ENCODE data around the gene PNMA6F.
"Not testable (repeated sequence)": the region's sequence is repeated elsewhere in the genome, so short reads cannot be mapped to it uniquely, and the experiment has no call there.

The PNMA6F gene

GRCh38 chrX:153336121-153336894 lies 14.7 kb upstream of the PNMA6F start:
- no peak for DNase-seq (ENCODE audit: low read depth in 2 of 3, low spot score in 1 of 3)

DNA sequence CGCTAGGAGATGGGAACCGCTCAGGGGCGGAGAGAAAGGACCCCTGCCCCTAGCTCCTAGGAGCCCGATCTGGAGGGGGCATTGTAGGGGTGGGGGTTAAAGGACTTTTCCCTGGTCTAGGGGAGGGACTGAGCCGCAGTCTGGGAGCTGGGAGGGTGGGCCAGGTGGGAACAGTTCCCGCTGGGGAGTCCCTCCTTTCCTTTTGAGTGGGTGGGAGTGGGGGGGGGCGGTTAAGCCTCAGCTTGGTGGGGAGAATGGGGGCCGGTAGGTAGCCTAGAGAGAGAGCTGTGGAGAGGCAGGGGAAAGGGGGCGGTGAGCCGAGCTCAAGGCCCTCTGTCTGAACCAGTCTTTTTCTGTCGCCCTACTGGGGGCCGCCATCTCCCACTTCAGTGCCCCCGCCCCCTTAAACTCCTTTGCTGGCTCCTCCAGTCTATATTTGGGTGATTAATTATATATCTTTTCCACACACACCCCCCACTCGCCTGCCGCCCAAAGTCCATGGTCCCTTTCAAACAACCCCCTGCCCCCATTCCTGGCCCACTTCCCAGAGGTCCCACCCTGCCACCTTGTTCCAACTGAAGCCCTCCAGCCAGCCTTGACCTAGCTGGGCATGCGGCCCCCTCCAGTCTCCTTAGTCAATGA lies 13.2 kb upstream of the PNMA6F start:
- no peak for DNase-seq (ENCODE audit: low read depth in 2 of 3, low spot score in 1 of 3)

DNA sequence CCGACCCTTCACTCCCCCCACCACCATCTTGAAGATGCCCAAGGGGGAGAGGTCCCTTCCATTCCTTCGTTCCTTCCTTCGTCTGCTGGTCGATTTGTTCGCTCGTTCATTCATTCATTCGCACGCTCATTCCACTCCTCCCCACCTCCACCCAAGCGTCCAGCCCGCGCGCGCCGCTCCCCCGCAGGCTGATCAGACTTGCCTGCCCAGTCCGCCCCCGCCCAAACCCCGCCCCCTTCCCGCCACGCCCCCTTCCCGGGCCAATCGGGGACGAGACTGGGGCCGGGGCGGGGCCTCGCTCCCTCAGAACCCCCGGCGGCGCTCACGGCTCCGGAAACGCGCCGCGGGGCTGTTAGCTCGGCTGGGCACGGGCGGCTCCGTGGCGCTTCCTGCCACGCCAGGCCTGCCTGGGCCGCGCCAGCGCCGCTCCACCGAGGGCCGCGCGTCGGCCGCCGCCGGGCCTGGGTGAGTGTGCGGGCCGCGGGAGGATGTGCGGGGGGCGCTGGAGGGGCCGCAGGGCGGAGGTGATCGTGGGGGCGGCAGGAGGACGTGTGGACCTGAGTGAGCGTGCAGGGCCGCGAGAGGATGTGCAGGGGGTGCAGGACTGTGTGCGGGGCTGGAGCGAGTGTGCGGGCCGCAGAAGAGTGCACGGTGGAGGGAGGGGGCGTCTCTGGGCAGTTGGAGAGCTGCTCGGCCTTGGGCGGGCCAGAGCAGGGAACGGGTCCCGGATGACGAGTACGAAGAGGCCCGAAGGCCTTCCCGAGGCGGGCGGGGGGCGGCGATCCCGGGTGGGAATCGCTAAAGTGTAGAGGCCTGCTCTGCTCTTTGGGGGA lies 12.5 kb upstream of the PNMA6F start, which contains the start of gene ZNF275:
TSS of gene ZNF275 (plus strand) at position 333 of the 833 bp plus-strand sequence. CDS start 2,527 bp downstream, outside the sequence.
- peak; percentile 54 to 69 (median 56) for DNase-seq (ENCODE audit: low read depth in 2 of 3, low spot score in 1 of 3)

- DNase-seq (ENCODE audit: low read depth in 2 of 3, low spot score in 1 of 3) = no peak
Observed at GRCh38 chrX:153333266-153333665, 11.7 kb upstream of the PNMA6F start.

- no peak for DNase-seq (ENCODE audit: low read depth in 2 of 3, low spot score in 1 of 3)
Observed at GRCh38 chrX:153327561-153327960, 6.0 kb upstream of the PNMA6F start.

DNA sequence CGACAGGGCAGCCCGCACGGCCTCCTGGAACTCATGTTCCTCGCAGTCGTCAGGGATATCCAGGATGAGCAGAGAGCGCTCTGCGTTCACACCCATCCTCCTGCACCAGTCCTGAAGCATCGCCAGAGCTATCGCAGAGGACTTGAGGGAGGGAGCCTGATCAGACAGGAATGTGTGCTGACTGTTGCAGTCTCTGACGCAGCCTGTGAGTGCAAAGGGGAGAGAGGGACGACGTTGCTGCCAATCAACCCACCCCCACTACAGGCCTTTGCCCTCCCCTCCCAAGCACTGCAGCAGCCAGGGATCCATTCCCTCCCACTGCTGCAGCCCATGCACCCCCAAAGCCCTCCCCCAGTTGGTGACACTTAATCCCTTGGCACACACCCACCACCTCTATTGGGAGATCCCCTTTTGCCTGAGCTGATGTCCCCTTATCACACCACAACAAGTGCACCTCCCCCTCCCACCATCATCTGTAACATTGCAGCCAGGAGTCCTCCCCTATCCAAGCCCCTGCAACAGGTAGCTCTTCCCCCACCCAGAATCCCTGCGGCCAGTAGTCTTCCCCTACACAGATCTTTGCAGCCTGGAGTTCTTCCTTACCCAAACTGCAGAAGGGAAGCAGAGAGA lies 897 bp downstream of the PNMA6F start:
- DNase-seq (ENCODE audit: low read depth in 2 of 3, low spot score in 1 of 3) = no peak

DNA sequence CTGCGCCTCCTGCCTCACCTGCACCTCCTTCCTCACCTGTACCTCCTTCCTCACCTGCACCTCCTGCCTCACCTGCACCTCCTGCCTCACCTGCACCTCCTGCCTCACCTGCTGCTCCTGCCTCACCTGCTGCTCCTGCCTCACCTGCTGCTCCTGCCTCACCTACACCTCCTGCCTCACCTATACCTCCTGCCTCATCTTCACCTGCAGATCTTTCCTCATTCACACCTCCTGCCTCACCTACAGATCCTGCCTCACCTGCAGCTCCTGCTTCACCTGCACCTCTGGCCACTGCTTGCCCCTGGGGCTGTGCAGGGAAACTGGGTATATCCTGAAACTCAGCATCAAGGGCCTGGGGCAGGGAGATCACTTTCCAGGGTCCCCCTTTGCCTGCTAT lies 1.5 kb downstream of the PNMA6F start:
- not testable (repeated sequence) for DNase-seq (ENCODE audit: low read depth in 2 of 3, low spot score in 1 of 3)

- no peak for DNase-seq (ENCODE audit: low read depth in 2 of 3, low spot score in 1 of 3)
Observed at GRCh38 chrX:153319295-153320046, 2.1 kb downstream of the PNMA6F start.

DNA sequence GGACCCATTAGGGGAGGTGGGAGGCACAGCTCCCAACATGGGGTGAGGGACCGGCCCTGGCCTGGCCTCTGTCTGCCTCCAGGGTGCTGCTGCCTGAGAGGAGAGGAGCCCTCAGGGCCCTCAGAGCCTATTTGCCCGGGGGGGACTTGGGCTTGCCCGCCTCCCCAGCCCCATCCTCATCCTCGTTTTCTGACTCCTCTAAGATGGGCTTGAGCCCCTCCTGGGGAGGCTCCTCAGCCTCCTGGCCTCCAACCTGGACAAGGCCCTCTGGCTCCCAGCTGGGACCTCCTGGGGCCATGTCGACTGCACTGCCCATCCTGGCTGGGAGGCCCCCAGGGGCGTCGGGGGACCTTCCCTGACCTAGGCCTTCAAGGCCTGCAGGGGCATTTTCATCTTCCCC lies 2.8 kb downstream of the PNMA6F start:
- DNase-seq (ENCODE audit: low read depth in 2 of 3, low spot score in 1 of 3) = no peak

GRCh38 chrX:153317996-153318722 lies 3.4 kb downstream of the PNMA6F start:
- no peak for DNase-seq (ENCODE audit: low read depth in 2 of 3, low spot score in 1 of 3)

GRCh38 chrX:153317306-153317705 lies 4.3 kb downstream of the PNMA6F start:
- DNase-seq (ENCODE audit: low read depth in 2 of 3, low spot score in 1 of 3) = no peak

DNA sequence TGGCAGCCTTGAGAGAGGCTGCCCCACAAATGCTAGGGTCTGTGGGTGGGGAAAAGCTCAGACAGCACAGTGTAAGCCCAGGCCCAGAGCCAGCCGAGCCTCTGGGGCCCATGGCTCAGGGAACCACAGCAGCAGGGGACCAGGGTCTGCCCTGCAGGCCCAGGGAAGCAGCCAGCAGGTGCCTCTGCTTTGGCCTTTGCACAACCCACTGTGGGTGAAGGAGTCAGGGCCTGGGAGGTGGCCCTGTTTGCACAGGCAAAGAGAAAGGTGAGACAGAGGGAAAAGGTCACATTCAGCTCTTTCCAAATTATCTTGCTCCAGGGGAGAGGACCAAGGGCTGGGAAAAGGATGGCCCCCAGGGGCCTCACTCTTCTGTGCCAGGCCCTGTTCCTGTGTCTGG lies 8.7 kb downstream of the PNMA6F start:
- no peak for DNase-seq (ENCODE audit: low read depth in 2 of 3, low spot score in 1 of 3)

DNA sequence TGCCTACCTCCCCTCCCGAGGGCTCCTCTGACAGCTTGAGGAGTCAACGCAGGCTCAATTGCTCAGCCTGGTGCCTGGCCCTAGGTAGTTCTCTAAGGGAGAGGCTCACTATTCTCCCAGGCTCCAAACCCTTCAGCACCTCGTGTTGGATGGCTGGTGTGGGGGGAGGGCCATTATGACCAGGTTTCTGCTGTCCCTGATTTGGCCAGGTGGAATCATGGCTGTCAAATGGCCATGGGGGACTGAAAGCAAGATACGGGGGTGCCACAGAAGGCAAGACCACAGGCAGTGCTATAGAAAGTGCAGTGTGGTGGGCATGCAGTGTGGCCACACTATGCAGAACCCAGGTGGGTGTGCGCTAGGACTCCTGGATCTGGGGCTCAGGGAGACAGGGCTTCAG lies 9.5 kb downstream of the PNMA6F start:
- no peak for DNase-seq (ENCODE audit: low read depth in 2 of 3, low spot score in 1 of 3)

- DNase-seq (ENCODE audit: low read depth in 2 of 3, low spot score in 1 of 3) = no peak
Observed at GRCh38 chrX:153310901-153311300, 10.7 kb downstream of the PNMA6F start.

DNA sequence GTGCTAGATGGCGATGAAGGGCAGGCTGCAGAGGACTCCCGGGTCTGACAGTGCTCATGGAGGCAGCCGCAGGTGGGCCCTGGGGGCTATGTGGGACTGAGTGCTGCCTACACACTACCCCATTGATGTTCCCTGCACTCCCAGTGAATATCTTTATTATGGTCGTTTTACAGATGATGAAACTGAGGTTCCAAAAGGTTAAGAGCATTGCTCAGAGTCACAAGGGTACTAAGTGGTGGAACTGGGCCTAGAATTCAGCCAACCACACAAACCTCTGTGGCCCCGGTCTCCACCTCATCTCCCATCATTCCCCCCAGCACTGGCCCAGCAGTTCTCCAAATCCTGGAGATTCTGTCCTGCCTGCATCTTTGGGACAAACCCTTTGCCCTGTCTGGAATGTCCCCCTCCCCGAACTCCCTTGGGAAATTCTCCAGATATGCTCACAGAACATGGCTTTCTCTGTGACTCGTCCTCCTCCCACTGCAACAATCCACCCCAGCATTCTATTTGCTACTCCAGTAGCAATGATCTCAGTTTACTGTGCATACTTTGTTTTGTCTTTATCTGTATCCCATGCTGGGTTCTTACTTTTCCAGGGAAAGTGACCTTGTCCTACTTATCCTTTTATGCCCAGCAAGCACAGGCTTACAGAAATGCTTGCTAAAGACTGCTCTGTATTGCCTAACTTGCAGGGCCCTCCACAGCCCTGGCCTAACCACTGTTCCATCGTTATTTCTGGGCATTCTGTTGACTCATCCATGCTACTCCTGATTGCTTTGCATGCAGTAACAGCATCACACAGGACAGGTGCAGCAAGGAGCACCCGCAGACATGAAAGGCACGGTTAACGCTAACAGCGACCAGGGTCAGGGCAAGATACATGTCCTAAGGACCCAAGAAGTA lies 14.0 kb downstream of the PNMA6F start:
- no peak for DNase-seq (ENCODE audit: low read depth in 2 of 3, low spot score in 1 of 3)

GRCh38 chrX:153306527-153307115 lies 14.9 kb downstream of the PNMA6F start:
- DNase-seq (ENCODE audit: low read depth in 2 of 3, low spot score in 1 of 3) = no peak

DNA sequence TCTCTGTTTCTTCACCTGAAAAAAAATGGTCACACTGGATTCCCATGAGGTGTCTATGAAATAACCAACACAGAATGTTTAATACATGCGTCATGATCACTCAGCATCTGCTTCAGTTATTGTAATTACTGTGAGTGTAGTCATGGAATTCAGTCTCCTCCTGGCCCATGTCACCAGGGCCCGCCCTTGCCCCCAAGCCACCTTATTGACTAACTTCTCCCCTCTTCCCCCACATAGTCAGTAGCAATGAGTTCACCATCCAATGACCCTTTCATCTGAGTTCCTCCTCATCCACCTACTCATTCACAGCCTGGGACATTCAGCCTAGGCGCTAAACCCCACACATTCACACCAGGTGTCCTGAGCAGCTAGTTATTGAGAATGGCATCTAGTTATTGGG lies 15.6 kb downstream of the PNMA6F start:
- no peak for DNase-seq (ENCODE audit: low read depth in 2 of 3, low spot score in 1 of 3)

GRCh38 chrX:153304988-153305736 lies 16.4 kb downstream of the PNMA6F start:
- DNase-seq (ENCODE audit: low read depth in 2 of 3, low spot score in 1 of 3) = no peak

Data from stimulated activated CD4-positive, alpha-beta T cell treated with anti-CD3 and anti-CD28 coated beads, Interleukin-12 subunit alpha, Interleukin-12 subunit beta, amount 100 ng/mL, for 48 hours (primary cell).